HUDEP-2 (cell line): ENCODE measurements around the gene CCNL2.
"Not testable (repeated sequence)": the region's sequence is repeated elsewhere in the genome, so short reads cannot be mapped to it uniquely, and the experiment has no call there.

ENCODE experiments used
- DNase-seq, 76 experiments: peaks; one replicate each; lab custom pipeline; 2025; ENCODE audit not compliant: unreplicated experiment in 76 of 76; lab: John Stamatoyannopoulos, UW

CCNL2 gene

GRCh38 chr1:1377540-1378205, 21.5 kb downstream of the CCNL2 start:
- DNase-seq, result no peak

GRCh38 chr1:1376551-1377226, 22.4 kb downstream of the CCNL2 start:
- DNase-seq, result no peak

GRCh38 chr1:1374929-1375662, 24.0 kb downstream of the CCNL2 start, which contains the start of gene AURKAIP1:
TSS of gene AURKAIP1 (minus strand) at chr1:1375207. CDS start at chr1:1374756, 451 bp downstream.
- DNase-seq, result peak in 75 of 76 experiments; percentile 66 to 99 (median 96)

- DNase-seq, result no peak
Observed at GRCh38 chr1:1374589-1374928, 24.6 kb downstream of the CCNL2 start.

GRCh38 chr1:1373815-1374588, 25.1 kb downstream of the CCNL2 start:
- no peak for DNase-seq

- no peak for DNase-seq
Observed at GRCh38 chr1:1373051-1373814, 25.9 kb downstream of the CCNL2 start.

GRCh38 chr1:1371746-1372711, 27.1 kb downstream of the CCNL2 start:
- DNase-seq, result peak in 52 of 76 experiments; percentile 3 to 79 (median 46)

GRCh38 chr1:1371364-1371745, 27.8 kb downstream of the CCNL2 start:
- peak in 34 of 76 experiments; percentile 9 to 69 (median 34) for DNase-seq

- DNase-seq, result no peak
Observed at GRCh38 chr1:1370771-1371300, 28.3 kb downstream of the CCNL2 start.

GRCh38 chr1:1370094-1370493, 29.0 kb downstream of the CCNL2 start:
- not testable (repeated sequence) for DNase-seq

- no peak for DNase-seq
Observed at GRCh38 chr1:1367315-1367714, 31.8 kb downstream of the CCNL2 start.

- no peak for DNase-seq
Observed at GRCh38 chr1:1366699-1367066, 32.5 kb downstream of the CCNL2 start.

GRCh38 chr1:1365875-1366698, 33.0 kb downstream of the CCNL2 start:
- no peak for DNase-seq

GRCh38 chr1:1364266-1364665, 34.9 kb downstream of the CCNL2 start:
- DNase-seq, result no peak

- no peak for DNase-seq
Observed at GRCh38 chr1:1361982-1362423, 37.1 kb downstream of the CCNL2 start.

GRCh38 chr1:1361233-1361981, 37.7 kb downstream of the CCNL2 start:
- no peak for DNase-seq

GRCh38 chr1:1360506-1361169, 38.5 kb downstream of the CCNL2 start:
- DNase-seq, result no peak
